HG03139 (cell line): ENCODE results near the gene VWA1.
A peak's percentile ranks its signal among the peaks of the same experiment; 100 is the strongest.
"Not testable (repeated sequence)": the region's sequence is repeated elsewhere in the genome, so short reads cannot be mapped to it uniquely, and the experiment has no call there.

Source experiments
- ATAC-seq: cut with Tn5 transposase; IDR thresholded peaks from one replicate; pipeline ENCODE4 v1.9.1; 2021; ENCODE audit not compliant: unreplicated experiment

Gene VWA1

DNA sequence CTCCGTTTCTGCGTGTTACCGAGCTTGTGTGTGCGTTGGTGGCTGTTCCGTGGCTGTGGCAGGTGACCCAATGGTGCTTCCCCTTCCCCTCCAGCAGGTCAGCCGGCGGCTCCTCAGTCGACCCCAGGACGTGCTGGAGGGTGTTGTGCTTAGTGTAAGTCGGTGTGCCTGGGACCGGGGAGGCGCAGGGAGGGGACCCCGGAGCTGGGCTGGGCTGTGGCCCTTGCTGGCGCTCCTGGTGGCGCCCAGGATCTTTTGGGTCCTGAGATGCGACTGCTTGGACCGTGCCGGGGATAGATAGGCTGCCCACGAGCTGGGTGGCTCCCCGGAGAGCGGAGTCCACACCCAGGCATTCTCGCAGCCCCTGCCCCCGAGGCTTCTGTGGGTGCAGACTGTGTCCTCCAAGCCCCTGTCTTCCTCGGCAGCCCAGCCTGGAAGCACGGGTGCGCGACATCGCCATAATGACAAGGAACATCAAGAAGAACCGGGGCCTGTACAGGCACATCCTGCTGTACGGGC lies 19.9 kb downstream of the VWA1 start:
- no peak for ATAC-seq

DNA sequence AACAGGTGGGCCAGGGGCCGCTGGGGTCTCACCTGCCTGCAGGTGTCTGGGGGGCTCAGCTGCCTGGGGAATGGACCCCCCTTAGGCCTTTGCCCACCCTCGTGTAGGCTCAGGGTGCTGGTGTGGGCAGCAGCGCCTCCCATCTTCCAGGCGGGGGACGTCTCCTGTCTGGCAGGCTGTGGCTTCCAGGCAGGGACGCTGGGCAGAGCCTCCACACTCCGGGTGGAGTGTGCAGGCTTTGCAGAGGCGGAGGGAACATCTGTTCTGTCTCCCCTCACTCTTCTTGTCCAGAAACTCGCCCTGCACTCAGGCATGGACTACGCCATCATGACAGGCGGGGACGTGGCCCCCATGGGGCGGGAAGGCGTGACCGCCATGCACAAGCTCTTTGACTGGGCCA lies 20.4 kb downstream of the VWA1 start:
- not testable (repeated sequence) for ATAC-seq

DNA sequence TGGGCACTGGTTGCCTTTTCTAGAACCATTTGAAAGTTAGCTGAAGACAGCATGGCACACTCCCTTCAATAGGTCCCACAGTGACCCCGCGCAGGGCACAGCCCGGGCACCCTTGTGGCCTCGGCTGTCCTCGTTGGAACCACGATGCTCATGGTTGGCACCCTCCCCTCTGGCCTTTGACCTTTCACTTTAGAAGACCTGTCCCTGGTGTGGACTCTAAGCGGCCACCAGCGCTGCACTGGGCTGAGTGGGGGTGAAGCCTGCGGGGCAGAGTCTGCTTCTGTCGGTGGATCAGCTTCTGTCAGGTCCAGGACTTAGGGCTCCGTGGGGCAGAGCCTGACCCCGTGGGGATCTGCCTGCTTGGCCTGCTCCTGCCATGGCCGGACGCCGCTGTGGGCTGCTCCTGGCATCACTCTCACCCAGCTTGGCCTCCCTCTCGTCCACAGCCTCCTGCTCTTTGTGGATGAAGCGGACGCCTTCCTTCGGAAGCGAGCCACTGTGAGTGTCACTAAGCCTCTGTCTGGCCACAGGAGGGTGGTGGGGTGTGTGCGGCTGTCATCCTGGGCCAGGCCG lies 21.3 kb downstream of the VWA1 start:
- not testable (repeated sequence) for ATAC-seq

DNA sequence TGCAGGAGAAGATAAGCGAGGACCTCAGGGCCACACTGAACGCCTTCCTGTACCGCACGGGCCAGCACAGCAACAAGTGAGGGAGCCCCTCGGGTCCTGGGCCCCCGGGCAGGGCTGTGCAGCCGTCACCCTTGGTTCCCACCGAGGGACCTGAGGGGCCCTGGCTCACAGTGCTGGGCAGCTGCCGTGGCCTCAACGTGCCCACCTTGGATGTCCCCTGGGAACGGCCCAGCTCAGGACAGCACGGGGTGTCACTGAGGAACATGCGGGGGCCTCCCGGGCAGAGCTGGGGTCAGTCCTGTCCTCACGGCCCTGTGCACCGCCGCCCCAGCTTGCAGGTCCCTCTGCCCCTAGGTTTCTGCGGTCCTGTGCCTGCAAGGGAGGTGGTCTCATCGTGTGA lies 23.7 kb downstream of the VWA1 start:
- not testable (repeated sequence) for ATAC-seq

DNA sequence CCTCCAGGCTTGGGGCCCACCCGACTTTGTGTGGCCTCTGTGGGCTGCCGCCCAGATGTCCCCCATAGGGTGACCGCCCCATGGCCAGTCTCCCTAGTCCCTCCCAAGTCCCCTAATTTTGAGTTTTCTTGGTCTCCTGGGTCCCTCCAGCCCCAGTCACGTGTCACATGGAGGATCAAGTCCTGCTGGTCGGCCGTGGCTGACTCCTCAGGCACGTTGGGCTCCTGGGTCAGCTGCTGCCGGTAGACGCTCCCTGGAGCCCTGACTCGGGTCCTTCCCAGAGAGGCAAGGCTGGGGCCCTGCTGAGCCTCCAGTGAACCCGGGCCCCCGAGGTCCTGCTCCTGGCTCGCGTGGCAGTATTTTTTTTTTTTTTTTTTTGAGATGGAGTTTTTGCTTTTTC lies 24.2 kb downstream of the VWA1 start:
- not testable (repeated sequence) for ATAC-seq

DNA sequence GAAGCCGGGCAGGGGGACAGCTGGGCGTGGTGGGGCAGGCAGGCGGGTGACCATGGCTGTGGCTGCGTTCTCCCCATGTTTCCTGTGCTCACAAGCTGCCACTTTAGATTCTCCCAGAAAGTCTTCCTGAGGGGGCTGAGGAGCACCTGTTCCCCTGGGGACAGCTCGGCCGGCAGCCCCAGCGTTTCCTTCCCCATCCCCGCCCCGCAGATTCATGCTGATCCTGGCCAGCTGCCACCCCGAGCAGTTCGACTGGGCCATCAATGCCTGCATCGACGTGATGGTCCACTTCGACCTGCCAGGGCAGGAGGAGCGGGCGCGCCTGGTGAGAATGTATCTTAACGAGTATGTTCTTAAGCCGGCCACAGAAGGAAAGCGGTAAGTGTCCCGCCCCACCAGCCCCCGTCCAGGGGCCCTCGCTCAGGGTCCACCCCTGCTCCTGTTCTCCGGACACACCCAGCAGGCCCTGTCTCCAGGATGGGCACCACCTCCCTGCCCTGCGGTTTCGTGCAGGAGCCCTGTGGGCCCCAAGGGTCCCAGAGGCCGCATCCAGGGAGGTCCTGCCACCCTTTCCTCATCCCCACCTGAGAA lies 25.1 kb downstream of the VWA1 start:
- no peak for ATAC-seq

DNA sequence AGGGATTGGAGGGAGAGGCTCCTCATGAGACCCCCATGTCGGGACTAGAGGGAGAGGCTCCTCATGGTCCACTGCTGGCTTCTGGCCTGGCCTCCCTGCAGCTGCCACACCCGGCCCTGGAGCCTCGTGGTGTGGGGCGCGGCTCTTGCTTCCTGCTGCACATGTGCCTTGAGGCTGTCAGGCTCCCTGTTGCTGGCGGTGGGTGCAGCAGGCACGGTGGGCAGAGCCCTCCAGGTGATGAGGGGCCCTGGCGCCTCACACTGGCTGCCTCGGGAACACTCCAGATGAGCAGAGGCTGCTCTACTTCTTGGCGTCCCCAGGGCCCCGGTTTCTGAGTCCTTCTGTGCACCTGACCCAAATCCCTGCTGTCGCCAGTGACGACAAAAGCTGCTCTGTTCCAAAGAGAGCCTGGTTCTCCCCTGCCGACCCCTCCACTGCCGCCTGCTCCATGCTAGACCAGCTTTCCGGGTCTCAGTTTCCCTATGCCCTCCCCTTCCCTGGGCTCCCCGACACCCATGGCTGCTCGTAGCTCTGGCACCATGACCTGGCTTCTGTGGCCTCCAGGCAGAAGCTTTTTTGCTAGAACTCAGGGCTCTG lies 26.3 kb downstream of the VWA1 start:
- ATAC-seq: no peak

DNA sequence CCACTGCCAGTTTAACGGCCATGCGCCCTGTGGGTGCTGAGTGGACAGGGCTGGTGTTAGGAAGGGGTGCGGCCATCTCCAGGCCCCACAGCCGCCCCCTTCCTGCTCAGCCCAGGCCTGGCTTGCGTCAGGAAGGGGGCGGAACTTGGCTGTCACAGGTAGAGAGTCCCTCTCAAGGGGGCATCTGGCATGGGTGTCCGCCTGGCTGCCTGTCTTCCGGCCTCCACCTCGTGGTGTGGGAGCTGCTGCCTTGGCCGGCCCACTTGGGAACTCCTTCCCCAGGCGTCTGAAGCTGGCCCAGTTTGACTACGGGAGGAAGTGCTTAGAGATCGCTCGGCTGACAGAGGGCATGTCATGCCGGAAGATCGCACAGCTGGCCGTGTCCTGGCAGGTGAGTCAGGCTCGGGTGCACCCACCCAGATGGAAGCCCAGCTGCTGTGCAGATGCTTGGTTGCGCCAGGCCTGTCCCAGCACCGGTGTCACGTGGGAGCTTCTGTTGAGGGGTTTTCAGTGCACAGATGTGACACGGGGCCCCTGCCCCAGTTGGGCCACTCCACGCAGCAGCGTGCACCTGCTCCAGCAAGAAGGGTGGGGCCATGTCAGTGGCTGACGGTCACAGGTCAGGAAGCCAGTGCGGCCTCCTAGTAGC lies 27.0 kb downstream of the VWA1 start:
- no peak for ATAC-seq

DNA sequence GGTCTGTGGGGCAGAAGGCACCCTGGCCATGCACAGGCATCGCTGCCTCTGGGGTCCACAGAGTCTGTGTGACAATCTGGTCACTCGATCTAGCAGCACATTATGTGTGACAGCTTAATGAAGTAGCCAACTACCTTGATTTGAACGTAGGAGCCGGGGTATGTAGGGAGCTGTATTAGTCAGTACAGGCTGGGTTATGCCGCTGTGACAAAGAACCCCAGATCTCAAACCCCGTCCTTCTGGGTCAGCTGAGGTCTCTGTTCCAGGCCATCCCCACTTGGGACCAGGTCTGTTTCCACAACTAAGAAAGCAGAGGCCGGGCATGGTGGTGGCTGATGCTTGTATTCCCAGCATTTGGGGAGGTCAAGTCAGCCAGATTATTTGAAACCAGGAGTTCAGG lies 27.8 kb downstream of the VWA1 start:
- no peak for ATAC-seq

DNA sequence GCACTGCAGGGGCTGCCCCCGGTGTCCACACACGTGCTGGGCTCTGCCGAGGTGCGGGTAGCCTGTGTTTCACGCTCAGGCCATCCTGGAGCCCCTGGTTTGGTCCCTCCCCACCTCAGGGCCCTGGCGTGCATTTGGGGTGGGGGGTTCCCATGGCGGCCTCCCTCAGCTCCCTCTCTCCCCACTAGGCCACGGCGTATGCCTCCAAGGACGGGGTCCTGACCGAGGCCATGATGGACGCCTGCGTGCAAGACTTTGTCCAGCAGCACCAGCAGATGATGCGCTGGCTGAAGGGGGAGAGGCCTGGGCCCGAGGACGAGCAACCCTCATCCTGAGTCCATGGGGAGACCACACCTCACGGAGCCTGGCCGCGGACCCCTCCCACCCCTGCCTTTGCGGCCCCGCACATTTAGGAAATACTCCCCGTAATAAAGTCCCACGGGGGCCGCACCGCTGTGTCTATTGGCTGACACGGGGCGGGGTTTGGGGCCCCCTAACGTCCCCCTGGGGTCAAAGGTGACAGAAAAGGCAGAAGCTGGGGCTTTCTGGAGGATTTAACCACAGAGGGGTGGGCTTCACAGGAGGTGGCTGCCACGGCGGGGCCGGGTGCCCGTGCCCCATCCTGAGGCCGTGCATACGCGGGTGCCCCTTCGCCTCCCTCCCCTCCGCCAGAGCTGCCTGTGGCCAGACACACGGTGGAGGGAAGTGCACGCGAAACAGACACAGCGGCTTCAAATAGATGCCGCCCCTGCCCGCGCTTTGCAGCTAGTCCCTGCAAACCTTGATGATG lies 32.9 kb downstream of the VWA1 start:
- not testable (repeated sequence) for ATAC-seq

DNA sequence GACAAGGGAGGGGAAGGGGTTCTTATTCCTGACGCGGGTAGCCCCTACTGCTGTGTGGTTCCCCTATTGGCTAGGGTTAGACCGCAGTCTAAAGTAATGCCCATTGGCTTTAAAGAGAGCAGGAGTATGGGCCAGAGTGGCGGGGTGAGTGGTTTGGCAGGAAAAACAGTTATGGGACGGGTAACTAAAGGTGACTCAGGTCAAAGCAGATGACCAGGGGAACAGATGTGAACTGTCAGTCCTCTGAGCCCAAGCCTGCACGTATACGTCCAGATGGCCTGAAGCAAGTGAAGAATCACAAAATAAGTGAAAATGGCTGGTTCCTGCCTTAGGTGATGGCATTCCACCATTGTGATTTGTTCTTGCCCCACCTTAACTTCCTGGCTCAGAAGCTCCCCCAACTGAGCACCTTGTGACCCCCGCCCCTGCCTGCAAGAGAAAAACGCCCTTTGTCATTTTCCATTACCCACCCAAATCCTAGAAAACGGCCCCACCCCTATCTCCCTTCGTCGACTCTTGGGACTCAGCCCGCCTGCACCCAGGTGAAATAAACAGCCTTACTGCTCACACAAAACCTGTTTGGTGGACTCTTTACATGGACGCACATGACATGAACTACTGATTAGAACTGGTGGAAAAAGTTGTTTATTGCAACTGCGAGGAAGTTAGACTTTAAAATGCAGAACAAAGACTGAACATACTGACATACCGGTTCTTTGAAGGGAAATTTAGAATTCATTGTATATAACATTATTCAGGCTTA lies 35.3 kb downstream of the VWA1 start:
- ATAC-seq: no peak

DNA sequence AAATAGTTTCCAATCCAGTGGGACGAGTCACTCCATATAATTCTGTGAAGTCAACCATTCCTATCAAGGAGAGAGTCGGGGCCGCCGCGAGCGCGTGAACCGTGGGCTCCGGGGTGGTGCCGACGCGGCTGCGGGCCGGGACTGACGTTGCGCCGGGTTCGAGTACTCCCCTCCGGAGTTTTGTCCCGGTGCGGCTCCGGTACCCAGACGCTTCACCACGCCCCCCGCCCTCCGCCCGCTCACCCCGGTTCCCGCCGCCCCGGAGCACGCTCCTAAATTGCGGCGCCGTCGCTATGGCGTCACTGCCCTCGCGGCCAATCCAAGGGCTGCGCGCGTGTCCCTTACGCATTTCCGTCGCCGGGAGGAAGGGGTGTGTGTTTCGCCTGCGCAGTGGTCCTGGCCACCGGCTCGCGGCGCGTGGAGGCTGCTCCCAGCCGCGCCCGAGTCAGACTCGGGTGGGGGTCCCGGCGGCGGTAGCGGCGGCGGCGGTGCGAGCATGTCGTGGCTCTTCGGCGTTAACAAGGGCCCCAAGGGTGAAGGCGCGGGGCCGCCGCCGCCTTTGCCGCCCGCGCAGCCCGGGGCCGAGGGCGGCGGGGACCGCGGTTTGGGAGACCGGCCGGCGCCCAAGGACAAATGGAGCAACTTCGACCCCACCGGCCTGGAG lies 36.0 kb downstream of the VWA1 start, which contains the start of gene ATAD3B:
ATAD3B (plus strand) TSS at position 377 of the 664 bp plus-strand sequence; CDS start at position 497, 120 bp downstream.
- peak; percentile 88 for ATAC-seq

DNA sequence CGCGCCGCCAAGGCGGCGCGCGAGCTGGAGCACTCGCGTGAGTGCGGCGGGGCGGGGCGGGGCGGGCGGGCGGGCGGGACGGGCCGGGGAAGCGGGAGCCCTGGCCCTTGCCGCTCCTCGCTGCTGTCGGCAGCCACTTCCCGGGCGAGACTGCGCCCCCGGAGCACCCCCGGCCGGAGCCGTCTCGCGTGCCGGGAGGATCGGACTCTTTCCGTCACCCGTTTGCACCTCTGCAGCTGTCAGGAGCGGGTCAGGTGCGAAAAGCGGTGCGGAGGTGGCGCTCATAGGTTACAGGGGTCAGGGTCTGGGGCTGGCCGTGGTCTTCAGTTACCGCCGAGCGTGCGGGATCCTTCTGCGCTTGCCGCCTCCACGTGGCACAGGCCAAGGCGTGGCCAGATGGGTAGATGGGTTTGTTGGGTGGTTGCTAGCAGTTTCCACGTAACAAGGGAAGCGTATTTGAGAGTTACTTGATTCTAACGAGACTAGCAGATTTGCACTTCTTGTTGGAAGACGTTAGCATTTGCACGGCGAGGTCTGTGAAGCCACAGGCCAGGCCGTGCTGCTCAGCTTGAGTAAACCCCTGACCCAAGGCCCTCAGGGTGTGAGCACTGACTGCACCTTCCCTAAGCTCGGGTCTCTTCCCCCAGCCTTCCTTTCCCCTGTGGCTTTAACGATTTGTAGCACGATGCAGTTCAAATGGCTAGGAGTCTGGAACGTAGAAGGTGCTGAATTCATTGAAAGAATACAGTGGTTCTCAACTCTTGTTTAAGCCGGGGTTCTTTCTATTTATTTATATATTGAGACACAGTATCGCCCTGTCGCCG lies 36.8 kb downstream of the VWA1 start:
- not testable (repeated sequence) for ATAC-seq

DNA sequence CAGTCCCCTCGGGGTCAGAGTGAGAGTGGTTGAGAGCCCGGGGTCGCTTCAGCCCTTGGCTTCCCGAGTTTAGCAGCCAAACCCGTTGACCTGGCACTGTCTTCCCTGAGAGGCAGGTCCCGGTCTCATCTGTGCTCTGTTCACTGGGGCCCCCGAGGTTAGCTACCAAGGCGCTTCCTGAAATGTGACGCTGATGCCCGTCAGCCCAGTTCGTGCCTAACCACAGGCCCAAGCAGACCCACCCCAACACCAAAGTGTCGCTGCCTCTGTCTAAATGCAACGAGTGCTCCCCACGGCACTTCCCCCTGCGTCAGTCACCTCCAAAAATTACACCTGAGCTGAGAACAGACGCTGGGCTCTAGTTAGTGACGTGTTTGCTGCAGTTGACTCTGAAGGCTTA lies 40.5 kb downstream of the VWA1 start:
- not testable (repeated sequence) for ATAC-seq

DNA sequence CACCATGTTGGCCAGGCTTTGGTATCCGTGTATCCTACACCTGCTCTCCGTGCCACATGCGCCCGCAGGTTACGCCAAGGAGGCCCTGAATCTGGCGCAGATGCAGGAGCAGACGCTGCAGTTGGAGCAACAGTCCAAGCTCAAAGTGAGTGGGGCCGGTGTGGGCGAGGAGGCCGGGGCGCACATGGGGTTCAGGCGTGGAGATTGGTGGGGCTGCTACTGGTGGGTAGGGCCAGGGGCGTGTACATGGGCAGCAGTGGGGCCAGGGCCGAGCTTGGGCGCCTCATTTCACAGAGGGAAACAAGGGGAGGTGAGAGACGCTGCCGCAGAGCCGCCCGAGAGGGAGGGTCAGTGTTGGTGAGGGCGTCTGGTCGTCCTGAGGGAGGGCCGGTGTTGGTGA lies 41.7 kb downstream of the VWA1 start:
- ATAC-seq: no peak

DNA sequence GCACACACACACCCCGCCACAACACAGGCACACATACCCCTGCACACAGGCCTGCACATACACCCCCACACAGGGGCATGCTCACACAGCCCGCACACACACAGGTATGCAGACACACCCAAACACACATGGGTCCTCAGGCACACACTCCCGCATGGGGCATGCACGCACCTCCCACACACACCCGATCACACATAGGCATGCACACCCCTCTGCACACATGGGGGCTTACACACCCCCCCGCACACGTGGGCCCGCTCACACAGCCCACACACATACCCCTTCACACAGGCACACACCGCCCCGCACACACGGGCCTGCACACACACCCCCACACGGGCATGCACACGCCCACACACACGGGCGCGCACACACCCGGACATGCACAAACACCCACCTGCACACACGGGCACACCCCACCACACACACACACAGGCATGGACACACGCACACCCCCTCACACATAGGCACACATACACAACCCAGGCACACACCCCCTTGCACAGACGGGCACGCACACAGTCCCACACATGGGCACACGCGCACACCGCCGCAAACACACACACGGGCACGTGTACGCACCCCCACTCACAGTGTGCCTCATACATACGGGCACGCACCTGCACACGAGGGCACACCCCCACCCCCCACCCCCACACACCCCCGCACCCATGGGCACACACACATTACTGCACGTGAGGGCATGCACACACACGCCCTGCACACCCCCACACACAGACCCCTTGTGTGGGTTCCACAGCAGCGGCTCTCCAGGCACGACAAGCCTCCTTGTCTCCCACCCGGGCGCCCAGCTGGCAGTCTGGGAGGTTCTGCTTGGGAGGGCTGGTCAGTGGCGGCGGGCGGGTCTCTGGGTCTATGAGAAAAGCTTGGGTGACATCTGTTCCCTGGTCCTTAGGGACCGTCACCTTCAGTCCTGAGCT lies 44.3 kb downstream of the VWA1 start:
- ATAC-seq: no peak

DNA sequence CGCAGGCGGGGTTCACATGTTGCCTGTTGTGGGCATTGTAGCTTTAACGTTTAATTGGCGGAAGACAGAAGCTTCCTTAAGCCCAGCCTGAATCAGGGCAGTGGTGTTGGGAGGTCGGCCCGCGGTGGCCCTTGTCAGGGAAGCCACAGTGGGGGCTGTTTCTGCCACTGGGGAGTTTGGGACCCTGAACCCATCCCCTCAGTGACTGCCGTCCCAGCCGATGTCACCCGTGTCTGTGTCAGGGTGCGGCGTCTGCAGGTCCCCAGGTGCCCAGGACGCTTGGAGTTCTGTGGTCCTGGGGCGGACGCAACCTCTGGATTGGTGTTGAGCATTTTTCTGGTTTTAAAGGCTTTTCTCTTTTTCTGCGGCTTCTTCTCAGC lies 45.0 kb downstream of the VWA1 start:
- not testable (repeated sequence) for ATAC-seq

DNA sequence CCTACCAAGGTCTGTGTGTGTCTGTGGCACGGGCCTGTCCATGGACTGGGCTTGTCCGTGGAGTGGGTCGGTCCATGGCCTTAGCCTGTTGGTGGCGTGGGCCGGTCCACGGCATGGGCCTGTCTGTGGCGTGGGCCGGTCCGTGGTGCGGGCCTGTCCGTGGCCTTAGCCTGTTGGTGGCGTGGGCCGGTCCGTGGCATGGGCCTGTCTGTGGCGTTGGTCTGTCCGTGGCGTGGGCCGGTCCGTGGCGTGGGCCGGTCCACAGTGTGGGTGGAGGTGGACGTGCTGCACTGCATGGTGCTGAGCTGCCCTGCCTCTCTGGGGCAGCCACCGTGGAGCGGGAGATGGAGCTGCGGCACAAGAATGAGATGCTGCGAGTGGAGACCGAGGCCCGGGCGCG lies 46.3 kb downstream of the VWA1 start:
- not testable (repeated sequence) for ATAC-seq
